ENCODE measurements around the gene CFAP92. TPM values are rescaled to one million over a fixed set of nuclear protein-coding genes. Genes with fewer than 3 reads are reported as not detected.

The CFAP92 gene
- polyA plus RNA-seq, result not detected

- H3K27me3 Mint-ChIP-seq, result peaks cover 2% of the 10 kb centered on the region
Observed at GRCh38 chr3:128993461-128994172, at the start of gene CFAP92. Gene CFAP92, minus strand, starts transcription at chr3:128994076. Its CDS starts 772 bp downstream, at chr3:128993304.

GRCh38 chr3:129040579-129041300 is 46.9 kb upstream of the CFAP92 start:
- peaks cover 37% of the 10 kb centered on the region for H3K27me3 Mint-ChIP-seq
- no peak overlapping the region for H3K4me3 Mint-ChIP-seq
- H3K9me3 Mint-ChIP-seq, result peaks cover 8 to 14% (median 14%) of the 10 kb centered on the region in 3 donors
- H3K36me3 Mint-ChIP-seq, result peaks cover 8% of the 10 kb centered on the region
- H3K4me1 Mint-ChIP-seq, result peaks cover 0 to 2% (median 2%) of the 10 kb centered on the region in 3 donors
- no peak overlapping the region for H3K27ac Mint-ChIP-seq

More at GRCh38 chr3:128993461-128994172, at the start of gene CFAP92:
- Mint-ChIP-seq H3K4me3 (peak within 1 kb of the TSS; percentile 63 to 90 (median 80)), H3K27ac (peak within 1 kb of the TSS; percentile 55 to 80 (median 59)), H3K36me3 (no peaks in the 10 kb centered on the region), H3K4me1 (peaks cover 7 to 11% (median 10%) of the 10 kb centered on the region in 3 donors), H3K9me3 (peaks cover 0 to 4% (median 4%) of the 10 kb centered on the region in 3 donors)

GRCh38 chr3:129040039-129040336 is 46.1 kb upstream of the CFAP92 start:
- peaks cover 36% of the 10 kb centered on the region for H3K27me3 Mint-ChIP-seq
- H3K4me3 Mint-ChIP-seq, result no peak overlapping the region
- peaks cover 0 to 2% (median 0%) of the 10 kb centered on the region in 3 donors for H3K4me1 Mint-ChIP-seq
- peaks cover 8% of the 10 kb centered on the region for H3K36me3 Mint-ChIP-seq
- H3K9me3 Mint-ChIP-seq, result peaks cover 6 to 14% (median 14%) of the 10 kb centered on the region in 3 donors
- no peak overlapping the region for H3K27ac Mint-ChIP-seq

DNA sequence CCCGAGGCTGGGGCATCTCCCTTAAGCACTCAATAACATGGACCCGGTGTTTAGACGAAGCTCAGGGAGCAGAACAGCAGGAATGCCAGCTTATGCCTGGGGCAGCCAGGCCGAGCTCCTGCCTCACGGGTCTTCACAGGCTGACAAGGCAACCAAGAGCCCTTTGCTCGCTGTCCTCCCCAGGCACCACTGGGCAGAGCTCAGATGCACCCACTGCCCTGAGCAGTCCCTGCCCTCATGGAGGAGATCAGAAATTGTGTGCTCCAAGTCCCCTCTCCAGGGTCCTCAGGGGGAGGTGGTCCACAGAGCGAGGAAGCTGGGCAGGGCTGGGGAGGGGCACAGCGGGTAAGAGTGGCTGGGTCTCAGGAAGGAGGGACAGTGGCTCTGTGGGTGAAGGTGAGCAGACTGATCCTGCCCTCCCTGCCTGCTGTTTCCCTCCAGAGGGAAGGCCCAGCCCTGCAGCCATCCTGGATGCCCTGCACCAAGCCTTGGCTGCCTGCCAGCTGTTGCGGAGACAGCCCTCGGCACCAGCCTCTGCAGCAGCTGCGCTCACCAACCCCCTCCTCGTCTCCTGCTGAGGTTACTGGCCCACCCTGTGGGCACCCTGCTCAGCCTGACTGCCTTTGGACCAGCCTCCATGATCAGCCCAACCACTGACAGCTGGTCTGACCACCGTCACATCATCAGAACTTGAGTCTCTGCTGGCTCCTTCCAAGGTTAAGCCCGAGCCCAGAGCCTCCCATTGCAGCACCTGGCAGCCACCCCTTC is 45.6 kb upstream of the CFAP92 start:
- H3K27me3 Mint-ChIP-seq, result peaks cover 33% of the 10 kb centered on the region

DNA sequence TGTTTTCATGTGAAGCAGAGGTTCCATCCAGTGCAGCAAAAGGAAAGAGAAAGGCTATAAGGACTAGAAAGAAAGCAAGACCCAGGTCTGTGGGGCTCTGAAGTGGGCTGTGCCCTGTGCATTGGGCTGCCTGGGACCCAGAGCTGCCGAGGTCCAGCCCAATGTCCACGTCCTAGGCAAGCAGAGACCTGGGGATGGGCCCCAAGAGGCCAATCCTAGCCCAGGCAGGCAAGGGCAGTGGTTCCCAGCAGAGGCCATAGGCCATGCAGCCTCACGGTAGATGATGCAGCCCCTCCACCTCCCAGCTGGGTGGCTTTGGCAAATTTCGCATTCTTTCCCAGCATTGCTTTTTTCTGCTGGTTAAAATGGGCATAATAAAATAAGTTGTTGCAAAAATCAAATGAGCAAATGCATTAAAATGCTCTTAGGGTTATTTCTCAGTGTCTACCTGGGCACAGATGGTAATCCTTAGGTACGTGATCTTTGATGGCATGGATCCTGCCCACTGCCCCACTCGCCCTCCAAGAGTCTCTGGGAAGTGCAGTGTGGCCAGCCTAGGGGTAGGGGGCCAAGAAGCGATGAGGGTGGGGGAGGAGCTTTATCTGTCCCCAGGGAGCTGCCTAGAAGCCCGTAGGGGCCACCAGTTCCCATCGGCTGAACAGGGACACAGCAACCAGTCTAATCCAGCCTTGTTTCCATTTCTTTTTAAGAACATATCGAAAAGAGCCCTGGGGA is 44.4 kb upstream of the CFAP92 start:
- Mint-ChIP-seq H3K27me3 (peaks cover 33% of the 10 kb centered on the region), H3K36me3 (no peaks in the 10 kb centered on the region), H3K27ac (no peak overlapping the region), H3K4me1 (peaks cover 0 to 2% (median 0%) of the 10 kb centered on the region in 3 donors), H3K9me3 (peaks cover 6 to 8% (median 6%) of the 10 kb centered on the region in 3 donors), H3K4me3 (peak overlapping the region in 1 of 4 donors; percentile 17)

More for the DNA sequence above, 45.6 kb upstream of the CFAP92 start:
- Mint-ChIP-seq H3K4me1 (peaks cover 0 to 2% (median 0%) of the 10 kb centered on the region in 3 donors), H3K9me3 (peaks cover 6 to 14% (median 11%) of the 10 kb centered on the region in 3 donors), H3K4me3 (no peak overlapping the region), H3K27ac (peak overlapping the region in 1 of 3 donors; percentile 48), H3K36me3 (peaks cover 4% of the 10 kb centered on the region)

GRCh38 chr3:129037093-129037419 is 43.2 kb upstream of the CFAP92 start:
- peaks cover 0 to 3% (median 1%) of the 10 kb centered on the region in 3 donors for H3K9me3 Mint-ChIP-seq
- peaks cover 25% of the 10 kb centered on the region for H3K27me3 Mint-ChIP-seq
- H3K27ac Mint-ChIP-seq, result no peak overlapping the region
- no peak overlapping the region for H3K4me3 Mint-ChIP-seq
- H3K36me3 Mint-ChIP-seq, result no peaks in the 10 kb centered on the region
- peaks cover 0 to 2% (median 0%) of the 10 kb centered on the region in 3 donors for H3K4me1 Mint-ChIP-seq

- Mint-ChIP-seq H3K4me3 (no peak overlapping the region), H3K9me3 (no peaks in the 10 kb centered on the region), H3K27ac (no peak overlapping the region), H3K27me3 (peaks cover 24% of the 10 kb centered on the region), H3K36me3 (no peaks in the 10 kb centered on the region), H3K4me1 (peaks cover 0 to 2% (median 0%) of the 10 kb centered on the region in 3 donors)
Observed at GRCh38 chr3:129036222-129037092, 42.6 kb upstream of the CFAP92 start.

- H3K4me3 Mint-ChIP-seq, result no peak overlapping the region
- peaks cover 20% of the 10 kb centered on the region for H3K27me3 Mint-ChIP-seq
- no peak overlapping the region for H3K27ac Mint-ChIP-seq
- H3K36me3 Mint-ChIP-seq, result no peaks in the 10 kb centered on the region
- peaks cover 0 to 2% (median 0%) of the 10 kb centered on the region in 3 donors for H3K4me1 Mint-ChIP-seq
- H3K9me3 Mint-ChIP-seq, result no peaks in the 10 kb centered on the region
Observed at GRCh38 chr3:129035360-129036221, 41.7 kb upstream of the CFAP92 start.

- no peaks in the 10 kb centered on the region for H3K36me3 Mint-ChIP-seq
- H3K9me3 Mint-ChIP-seq, result no peaks in the 10 kb centered on the region
- no peak overlapping the region for H3K4me3 Mint-ChIP-seq
- H3K27me3 Mint-ChIP-seq, result peaks cover 12% of the 10 kb centered on the region
- peak overlapping the region in 1 of 3 donors; percentile 68 for H3K27ac Mint-ChIP-seq
- no peaks in the 10 kb centered on the region for H3K4me1 Mint-ChIP-seq
Observed at GRCh38 chr3:129034642-129035041, 40.8 kb upstream of the CFAP92 start.

- no peak overlapping the region for H3K4me3 Mint-ChIP-seq
- H3K4me1 Mint-ChIP-seq, result no peaks in the 10 kb centered on the region
- H3K27me3 Mint-ChIP-seq, result peaks cover 7% of the 10 kb centered on the region
- H3K36me3 Mint-ChIP-seq, result no peaks in the 10 kb centered on the region
- no peak overlapping the region for H3K27ac Mint-ChIP-seq
- no peaks in the 10 kb centered on the region for H3K9me3 Mint-ChIP-seq
Observed at GRCh38 chr3:129033633-129034321, 39.9 kb upstream of the CFAP92 start.

DNA sequence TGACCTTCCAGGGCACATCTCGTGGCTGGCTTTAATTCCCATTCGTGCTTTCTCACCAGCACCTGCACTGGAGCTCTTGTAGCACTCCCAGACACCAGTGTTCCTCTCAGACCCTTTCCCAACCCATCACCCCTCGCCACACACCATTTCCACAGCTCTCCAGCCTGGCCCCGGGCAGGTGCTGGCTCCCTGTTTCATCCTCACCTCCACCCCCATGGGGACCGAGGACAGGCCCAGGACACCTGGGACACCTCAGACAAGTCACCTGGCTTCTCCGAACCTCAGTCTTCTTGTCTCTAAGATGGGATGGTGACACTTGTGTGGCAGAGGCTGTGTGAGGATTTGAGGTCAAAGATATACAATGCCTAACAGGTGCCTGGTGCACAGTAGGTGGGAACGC is 39.3 kb upstream of the CFAP92 start:
- peaks cover 3% of the 10 kb centered on the region for H3K27me3 Mint-ChIP-seq
- no peaks in the 10 kb centered on the region for H3K36me3 Mint-ChIP-seq
- no peak overlapping the region for H3K4me3 Mint-ChIP-seq
- no peaks in the 10 kb centered on the region for H3K4me1 Mint-ChIP-seq
- no peak overlapping the region for H3K27ac Mint-ChIP-seq
- no peaks in the 10 kb centered on the region for H3K9me3 Mint-ChIP-seq

GRCh38 chr3:129032716-129033115 is 38.8 kb upstream of the CFAP92 start:
- Mint-ChIP-seq H3K4me1 (no peaks in the 10 kb centered on the region), H3K27ac (no peak overlapping the region), H3K27me3 (peaks cover 3% of the 10 kb centered on the region), H3K9me3 (no peaks in the 10 kb centered on the region), H3K4me3 (no peak overlapping the region), H3K36me3 (no peaks in the 10 kb centered on the region)
